ENCODE measurements around the gene ZNHIT1. TPM values are rescaled to one million over a fixed set of nuclear protein-coding genes. Genes with fewer than 3 reads are reported as not detected.
A peak's percentile ranks its signal among the peaks of the same experiment; 100 is the strongest.

ZNHIT1 gene
- polyA plus RNA-seq, 1 of the 3 experiments (the other 2 are of a cell fraction), result 101 TPM

DNA sequence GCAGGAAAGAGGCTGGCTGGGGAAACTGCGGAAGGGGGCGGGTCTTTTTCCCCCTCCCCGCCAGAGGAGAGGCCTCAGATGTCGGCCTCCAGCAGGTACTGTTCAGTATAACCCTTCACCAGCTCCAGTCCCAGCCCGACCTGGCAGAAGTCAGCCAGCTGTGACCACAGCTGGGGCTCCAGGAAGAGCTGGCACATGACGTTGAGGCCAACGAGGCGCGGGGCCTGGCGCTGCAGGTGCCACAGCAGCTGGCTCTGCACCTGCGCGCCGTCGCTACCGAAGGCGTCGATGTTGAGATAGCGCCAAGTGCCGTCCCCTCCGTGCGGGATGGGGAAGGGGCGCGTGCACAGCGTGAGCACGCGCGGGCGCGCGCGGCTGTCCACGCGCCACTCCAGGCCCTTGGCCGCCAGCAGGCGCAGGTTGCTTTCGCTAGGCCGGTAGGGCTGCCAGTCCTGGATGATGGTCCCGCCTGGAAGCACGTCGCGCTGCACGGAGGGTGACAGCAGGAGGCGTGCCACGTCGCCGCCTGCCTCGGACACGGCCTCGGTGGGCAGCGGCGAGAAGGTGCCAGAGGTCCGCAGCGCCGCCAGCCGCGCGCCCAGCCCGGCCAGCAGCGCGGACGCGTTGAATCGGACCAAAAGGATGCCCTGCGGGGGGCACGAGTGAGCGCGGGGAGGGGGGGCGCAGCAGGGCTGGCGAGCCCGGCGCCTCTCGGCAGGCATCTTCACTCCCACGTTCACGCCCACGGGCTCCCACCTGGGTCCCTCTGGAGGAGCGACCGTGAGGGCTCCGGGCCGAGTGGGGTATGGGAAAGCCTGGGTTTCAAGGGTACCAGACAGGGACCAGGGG lies 45.7 kb upstream of the ZNHIT1 start:
- no peak overlapping the region for H3K4me3 ChIP-seq (ENCODE audit: low read depth in 2 of 2, low read length in 1 of 2)
- no peaks in the 10 kb centered on the region for H3K9me2 ChIP-seq
- H3K79me2 ChIP-seq (ENCODE audit: insufficient read depth), result no peaks in the 10 kb centered on the region
- ChIA-PET CTCF (interaction anchor here (0.9 to 6.7 kb wide), 8 partner anchors 8 to 113 kb away, joined by 3 to 45 read pairs (median 20); partner anchors contain the start of gene NAT16), POLR2A (interaction anchor here (1.0 kb wide), 1 partner anchor 10 kb away, joined by 3 read pairs; no protein-coding TSS in a partner anchor)
- H3K4me2 ChIP-seq, result no peak overlapping the region
- H4K20me1 ChIP-seq (ENCODE audit: insufficient read depth), result no peaks in the 10 kb centered on the region
- H3K9me3 ChIP-seq, result no peaks in the 10 kb centered on the region
- WGBS (ENCODE audit: low lambda C conversion rate), result 89% methylated on average over 44 of the region's 79 CpGs
- peaks cover 23 to 33% of the 10 kb centered on the region in 2 experiments for H3K4me1 ChIP-seq (ENCODE audit: control insufficient read depth in 1 of 2, insufficient read depth in 2 of 2, low read depth in 1 of 2, low read length in 1 of 2)
- H3K27ac ChIP-seq (ENCODE audit: low read depth in 2 of 2, low read length in 1 of 2), result no peak overlapping the region
- H3K9ac ChIP-seq, result no peak overlapping the region
- H2AFZ ChIP-seq (ENCODE audit: low read depth), result no peak overlapping the region
- H3F3A ChIP-seq (replicated peaks; ENCODE audit: insufficient read depth), result peaks cover 21% of the 10 kb centered on the region
- no peaks in the 10 kb centered on the region; the same call in 1 of the 2 replicates for H3K27me3 ChIP-seq (ENCODE audit: insufficient read depth)
- TF ChIP-seq TEAD4 (IDR thresholded peaks at IDR 0.05; ENCODE audit: borderline replicate concordance, insufficient read depth), result no peak
- TF ChIP-seq MXI1 (IDR thresholded peaks at IDR 0.05; ENCODE audit: low read depth, low read length), result no peak
- TF ChIP-seq FOXJ3 (CRISPR knock-in tag; IDR thresholded peaks at IDR 0.05), result no peak
- TF ChIP-seq IRF3 (IDR thresholded peaks at IDR 0.05; ENCODE audit: low read depth, low read length), result no peak
- TF ChIP-seq GATA2 (CRISPR knock-in tag; IDR thresholded peaks at IDR 0.05), result no peak
- no peak for TF ChIP-seq NFIC (IDR thresholded peaks at IDR 0.05; ENCODE audit: borderline replicate concordance)
- no peak for TF ChIP-seq GABPA (IDR thresholded peaks at IDR 0.05; ENCODE audit: low read depth)
- no peak for TF ChIP-seq FOSL2 (IDR thresholded peaks at IDR 0.05; ENCODE audit: borderline replicate concordance, low read depth)
- no peak for TF ChIP-seq TCF12 (IDR thresholded peaks at IDR 0.05)
- TF ChIP-seq, protein P1, sequence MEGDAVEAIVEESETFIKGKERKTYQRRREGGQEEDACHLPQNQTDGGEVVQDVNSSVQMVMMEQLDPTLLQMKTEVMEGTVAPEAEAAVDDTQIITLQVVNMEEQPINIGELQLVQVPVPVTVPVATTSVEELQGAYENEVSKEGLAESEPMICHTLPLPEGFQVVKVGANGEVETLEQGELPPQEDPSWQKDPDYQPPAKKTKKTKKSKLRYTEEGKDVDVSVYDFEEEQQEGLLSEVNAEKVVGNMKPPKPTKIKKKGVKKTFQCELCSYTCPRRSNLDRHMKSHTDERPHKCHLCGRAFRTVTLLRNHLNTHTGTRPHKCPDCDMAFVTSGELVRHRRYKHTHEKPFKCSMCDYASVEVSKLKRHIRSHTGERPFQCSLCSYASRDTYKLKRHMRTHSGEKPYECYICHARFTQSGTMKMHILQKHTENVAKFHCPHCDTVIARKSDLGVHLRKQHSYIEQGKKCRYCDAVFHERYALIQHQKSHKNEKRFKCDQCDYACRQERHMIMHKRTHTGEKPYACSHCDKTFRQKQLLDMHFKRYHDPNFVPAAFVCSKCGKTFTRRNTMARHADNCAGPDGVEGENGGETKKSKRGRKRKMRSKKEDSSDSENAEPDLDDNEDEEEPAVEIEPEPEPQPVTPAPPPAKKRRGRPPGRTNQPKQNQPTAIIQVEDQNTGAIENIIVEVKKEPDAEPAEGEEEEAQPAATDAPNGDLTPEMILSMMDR (IDR thresholded peaks at IDR 0.05), result no peak
- no peak for TF ChIP-seq EZH2phosphoT487 (IDR thresholded peaks at IDR 0.05; ENCODE audit: borderline replicate concordance, low read depth)
- TF ChIP-seq CHD2 (IDR thresholded peaks at IDR 0.05; ENCODE audit: low read length, partially characterized antibody), result no peak
- no peak for TF ChIP-seq REST (IDR thresholded peaks at IDR 0.05; ENCODE audit: low read depth, low read length)
- TF ChIP-seq MAX (IDR thresholded peaks at IDR 0.05; ENCODE audit: low read depth), result no peak
- TF ChIP-seq RFX5 (IDR thresholded peaks at IDR 0.05; ENCODE audit: low read length), result no peak
- no peak for TF ChIP-seq RAD21 (IDR thresholded peaks at IDR 0.05; ENCODE audit: low read length)
- TF ChIP-seq ELF1 (IDR thresholded peaks at IDR 0.05), result no peak
- no peak for TF ChIP-seq TAF1 (IDR thresholded peaks at IDR 0.05; ENCODE audit: borderline replicate concordance, low read depth, low read length)
- TF ChIP-seq RCOR1 (IDR thresholded peaks at IDR 0.05; ENCODE audit: low read length), result no peak
- TF ChIP-seq, protein P2, sequence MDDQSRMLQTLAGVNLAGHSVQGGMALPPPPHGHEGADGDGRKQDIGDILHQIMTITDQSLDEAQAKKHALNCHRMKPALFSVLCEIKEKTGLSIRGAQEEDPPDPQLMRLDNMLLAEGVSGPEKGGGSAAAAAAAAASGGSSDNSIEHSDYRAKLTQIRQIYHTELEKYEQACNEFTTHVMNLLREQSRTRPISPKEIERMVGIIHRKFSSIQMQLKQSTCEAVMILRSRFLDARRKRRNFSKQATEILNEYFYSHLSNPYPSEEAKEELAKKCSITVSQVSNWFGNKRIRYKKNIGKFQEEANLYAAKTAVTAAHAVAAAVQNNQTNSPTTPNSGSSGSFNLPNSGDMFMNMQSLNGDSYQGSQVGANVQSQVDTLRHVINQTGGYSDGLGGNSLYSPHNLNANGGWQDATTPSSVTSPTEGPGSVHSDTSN (IDR thresholded peaks at IDR 0.05), result no peak
- H3K36me3 ChIP-seq (replicated peaks in 1 of 2; ENCODE audit: control insufficient read depth in 1 of 2, insufficient read depth in 2 of 2, low read length in 1 of 2), result no peaks in the 10 kb centered on the region
- peak; percentile 36 for DNase-seq
